HFFc6 (cell line): ENCODE measurements around the gene FLT3LG. TPM values are rescaled to one million over a fixed set of nuclear protein-coding genes. Genes with fewer than 3 reads are reported as not detected.
A peak's percentile ranks its signal among the peaks of the same experiment; 100 is the strongest.

Source experiments
- DNase-seq: peaks from one replicate; pipeline ENCODE4 v3.0.0-alpha.2; 2018
- H3K27ac Mint-ChIP-seq: 2 replicates; pipeline ENCODE4 v1.8.0; 2020; ENCODE audit warnings: mild to moderate bottlenecking, mixed read lengths
- H3K27me3 Mint-ChIP-seq: 2 replicates; pipeline ENCODE4 v1.8.0; 2021; ENCODE audit warnings: mild to moderate bottlenecking, moderate library complexity, mixed read lengths; ENCODE audit not compliant: insufficient read depth
- H3K36me3 Mint-ChIP-seq: 2 replicates; pipeline ENCODE4 v1.8.0; 2021; ENCODE audit warnings: low read depth, mixed read lengths
- H3K4me1 Mint-ChIP-seq: 2 replicates; pipeline ENCODE4 v1.8.0; 2020; ENCODE audit warnings: low read depth, mixed read lengths
- H3K4me3 Mint-ChIP-seq: 2 replicates; pipeline ENCODE4 v1.8.0; 2020; ENCODE audit warnings: mild to moderate bottlenecking, moderate library complexity, mixed read lengths
- H3K9me3 Mint-ChIP-seq: 2 replicates; pipeline ENCODE4 v1.8.0; 2020; ENCODE audit warnings: mild to moderate bottlenecking, mixed read lengths
- total RNA-seq, 6 experiments: library from RNA; stranded (reverse); fragmentation: NEBNext Ultra II Directional; extraction: Animal tissue kit (Norgen Biotek cat#: 25700); gene quantifications; 2 replicates in 1 of 6; 3 replicates in 5 of 6; pipeline ENCODE4 v1.2.3, GENCODE V29; 2021
- TF ChIP-seq, protein P1 (sequence below): fragments of 200-600 bp; sonication (generic); IDR thresholded peaks from 2 replicates; pipeline ENCODE4 v1.5.0; 2021; ENCODE audit warnings: antibody characterized with exemption, mild to moderate bottlenecking

Gene FLT3LG
- total RNA-seq, 6 experiments from 2014 or later, result 4.9 to 12.5 (median 9.4) TPM

DNA sequence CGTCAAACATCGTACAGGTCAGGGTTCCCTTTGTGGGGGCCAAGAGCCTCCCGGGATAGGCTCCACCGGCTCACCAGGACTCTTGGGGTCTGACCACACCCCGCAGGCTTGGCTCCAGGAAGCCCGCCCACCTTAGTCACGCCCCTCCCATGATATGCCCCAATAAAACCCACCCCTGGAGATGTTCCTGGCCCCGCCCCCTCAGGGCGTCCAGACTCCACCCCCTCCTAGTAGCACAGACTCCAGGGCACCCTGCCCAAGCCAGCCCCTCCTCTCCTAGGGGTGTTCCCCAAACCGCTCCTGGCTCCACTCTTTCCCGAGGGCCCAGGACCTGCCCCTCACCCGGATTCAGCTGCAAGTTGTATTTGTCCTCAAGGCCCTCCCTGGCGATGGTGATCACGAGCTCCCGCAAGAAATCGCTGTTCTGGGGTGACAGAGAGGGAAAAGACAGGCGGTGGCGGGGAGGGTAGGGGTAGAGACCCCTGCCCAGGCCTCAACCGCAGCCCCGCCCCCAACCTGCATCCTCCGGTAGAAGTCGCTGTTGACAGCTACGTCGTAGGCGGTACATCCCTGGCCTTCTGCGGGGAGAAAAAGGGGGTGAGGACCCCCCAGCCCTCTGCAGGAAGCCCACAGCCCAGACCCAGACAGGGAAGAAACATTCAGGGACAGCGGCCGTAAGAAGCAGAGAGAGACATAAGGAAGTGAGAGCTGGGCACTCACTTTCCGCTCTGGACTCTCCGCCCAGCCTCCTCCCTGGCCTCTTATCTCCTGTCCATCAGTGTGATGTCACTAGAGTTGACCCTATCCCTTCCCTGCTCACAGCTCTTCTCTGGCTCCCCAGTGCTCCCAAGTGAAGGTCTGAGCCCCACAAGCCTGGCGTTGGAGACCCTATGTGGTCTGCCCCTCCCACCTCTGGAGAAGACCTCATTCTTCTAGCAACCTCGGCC lies 26.3 kb upstream of the FLT3LG start:
- DNase-seq, result no peak
- Mint-ChIP-seq H3K36me3 (peaks cover 18% of the 10 kb centered on the region; the same call in 1 of the 2 replicates), H3K4me3 (no peak overlapping the region), H3K4me1 (peaks cover 29% of the 10 kb centered on the region), H3K27me3 (no peaks in the 10 kb centered on the region; the same call in 1 of the 2 replicates), H3K27ac (no peak overlapping the region), H3K9me3 (no peaks in the 10 kb centered on the region)
- TF ChIP-seq, protein P1, sequence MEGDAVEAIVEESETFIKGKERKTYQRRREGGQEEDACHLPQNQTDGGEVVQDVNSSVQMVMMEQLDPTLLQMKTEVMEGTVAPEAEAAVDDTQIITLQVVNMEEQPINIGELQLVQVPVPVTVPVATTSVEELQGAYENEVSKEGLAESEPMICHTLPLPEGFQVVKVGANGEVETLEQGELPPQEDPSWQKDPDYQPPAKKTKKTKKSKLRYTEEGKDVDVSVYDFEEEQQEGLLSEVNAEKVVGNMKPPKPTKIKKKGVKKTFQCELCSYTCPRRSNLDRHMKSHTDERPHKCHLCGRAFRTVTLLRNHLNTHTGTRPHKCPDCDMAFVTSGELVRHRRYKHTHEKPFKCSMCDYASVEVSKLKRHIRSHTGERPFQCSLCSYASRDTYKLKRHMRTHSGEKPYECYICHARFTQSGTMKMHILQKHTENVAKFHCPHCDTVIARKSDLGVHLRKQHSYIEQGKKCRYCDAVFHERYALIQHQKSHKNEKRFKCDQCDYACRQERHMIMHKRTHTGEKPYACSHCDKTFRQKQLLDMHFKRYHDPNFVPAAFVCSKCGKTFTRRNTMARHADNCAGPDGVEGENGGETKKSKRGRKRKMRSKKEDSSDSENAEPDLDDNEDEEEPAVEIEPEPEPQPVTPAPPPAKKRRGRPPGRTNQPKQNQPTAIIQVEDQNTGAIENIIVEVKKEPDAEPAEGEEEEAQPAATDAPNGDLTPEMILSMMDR, result no peak

DNA sequence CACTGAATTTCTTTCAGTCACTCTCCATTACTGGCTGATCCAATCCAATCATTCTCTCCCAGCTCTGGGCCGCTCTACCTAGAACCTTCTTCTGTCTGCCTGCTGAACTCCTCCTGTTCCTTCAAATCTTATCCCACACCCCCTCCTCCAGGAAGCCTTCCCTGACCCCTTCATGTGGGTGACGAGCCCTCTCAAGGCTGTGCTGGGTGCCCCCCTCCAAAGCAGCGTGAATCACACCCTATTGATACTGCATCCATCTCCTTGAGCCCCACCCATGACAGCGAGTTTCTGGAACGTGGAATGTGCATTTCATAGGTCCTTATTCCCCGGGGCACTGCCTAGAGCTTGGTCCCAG lies 25.6 kb upstream of the FLT3LG start:
- Mint-ChIP-seq H3K27ac (no peak overlapping the region), H3K4me1 (peaks cover 34% of the 10 kb centered on the region), H3K9me3 (no peaks in the 10 kb centered on the region), H3K36me3 (peaks cover 18% of the 10 kb centered on the region; the same call in 1 of the 2 replicates), H3K4me3 (no peak overlapping the region), H3K27me3 (no peaks in the 10 kb centered on the region; the same call in 1 of the 2 replicates)
- DNase-seq, result no peak
- TF ChIP-seq, protein P1, result no peak

DNA sequence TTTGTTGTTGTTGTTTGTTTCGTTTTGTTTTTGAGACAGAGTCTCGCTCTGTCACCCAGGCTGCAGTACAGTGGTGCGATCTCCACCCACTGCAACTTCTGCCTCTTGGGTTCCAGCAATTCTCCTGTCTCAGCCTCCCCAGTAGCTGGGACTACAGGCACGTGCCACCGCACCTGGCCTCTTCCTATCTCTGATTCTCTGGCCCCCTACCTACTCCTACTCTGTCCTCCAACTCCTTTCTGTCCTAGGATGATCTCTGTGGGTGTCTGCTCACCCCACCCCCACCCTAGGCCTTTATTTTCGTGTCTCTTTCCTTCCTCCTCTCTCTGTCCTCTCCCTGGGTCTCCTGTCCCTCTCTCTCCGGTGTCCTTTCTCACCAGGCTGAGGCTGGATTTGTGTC lies 23.6 kb upstream of the FLT3LG start:
- peak overlapping the region; percentile 95 for H3K4me3 Mint-ChIP-seq
- peaks cover 18% of the 10 kb centered on the region; the same call in 1 of the 2 replicates for H3K36me3 Mint-ChIP-seq
- no peaks in the 10 kb centered on the region; the same call in 1 of the 2 replicates for H3K27me3 Mint-ChIP-seq
- H3K27ac Mint-ChIP-seq, result no peak overlapping the region
- no peaks in the 10 kb centered on the region for H3K9me3 Mint-ChIP-seq
- H3K4me1 Mint-ChIP-seq, result peaks cover 27% of the 10 kb centered on the region
- no peak for DNase-seq
- TF ChIP-seq, protein P1, result no peak

DNA sequence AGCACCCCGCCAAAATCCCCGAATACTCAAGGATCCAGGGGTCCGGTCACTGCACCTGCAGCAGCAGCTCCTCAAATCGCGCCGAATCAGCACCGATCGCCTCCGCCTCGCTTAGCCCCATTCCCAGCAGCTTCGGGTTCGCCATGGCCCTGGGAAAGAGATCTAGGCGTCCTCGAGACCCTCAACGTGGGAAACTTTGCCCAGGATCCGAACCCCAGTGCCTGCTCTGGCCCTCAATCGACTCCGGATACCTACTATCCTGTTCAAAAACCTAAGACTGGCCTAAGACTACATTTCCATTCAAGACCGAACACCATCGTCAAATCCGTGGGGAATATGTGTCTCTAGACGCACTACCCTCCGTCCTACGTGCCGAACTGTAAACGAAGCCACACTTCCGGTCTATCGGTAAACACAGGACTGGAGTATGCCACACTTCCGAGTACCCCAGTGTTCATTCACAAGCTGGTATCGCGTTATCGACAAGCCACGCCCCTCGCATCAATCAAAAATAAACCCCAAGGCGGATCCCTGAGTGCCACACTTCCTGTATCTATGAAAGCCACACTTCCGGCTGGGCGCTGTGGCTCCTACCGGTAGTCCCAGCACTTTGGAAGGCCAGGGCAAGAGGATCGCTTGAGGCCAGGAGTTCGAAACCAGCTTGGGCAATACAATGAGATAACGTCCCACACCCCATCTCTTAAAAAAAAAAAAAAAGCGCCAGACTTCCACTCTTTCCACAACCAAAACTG lies 22.4 kb upstream of the FLT3LG start, which contains the start of gene PIH1D1:
Gene PIH1D1 (minus strand): TSS at position 385 of the 752 bp plus-strand sequence. CDS start 240 bp downstream, at position 145.
- H3K27me3 Mint-ChIP-seq, result no peaks in the 10 kb centered on the region; the same call in 1 of the 2 replicates
- peak within 1 kb of the TSS; percentile 99 for H3K27ac Mint-ChIP-seq
- TF ChIP-seq, protein P1, result no peak; the same call in 1 of the 2 replicates
- peak; percentile 99 for DNase-seq
- peak within 1 kb of the TSS; percentile 95 for H3K4me3 Mint-ChIP-seq
- H3K9me3 Mint-ChIP-seq, result no peaks in the 10 kb centered on the region
- H3K36me3 Mint-ChIP-seq, result peaks cover 12% of the 10 kb centered on the region; the same call in 1 of the 2 replicates
- H3K4me1 Mint-ChIP-seq, result peaks cover 35% of the 10 kb centered on the region

DNA sequence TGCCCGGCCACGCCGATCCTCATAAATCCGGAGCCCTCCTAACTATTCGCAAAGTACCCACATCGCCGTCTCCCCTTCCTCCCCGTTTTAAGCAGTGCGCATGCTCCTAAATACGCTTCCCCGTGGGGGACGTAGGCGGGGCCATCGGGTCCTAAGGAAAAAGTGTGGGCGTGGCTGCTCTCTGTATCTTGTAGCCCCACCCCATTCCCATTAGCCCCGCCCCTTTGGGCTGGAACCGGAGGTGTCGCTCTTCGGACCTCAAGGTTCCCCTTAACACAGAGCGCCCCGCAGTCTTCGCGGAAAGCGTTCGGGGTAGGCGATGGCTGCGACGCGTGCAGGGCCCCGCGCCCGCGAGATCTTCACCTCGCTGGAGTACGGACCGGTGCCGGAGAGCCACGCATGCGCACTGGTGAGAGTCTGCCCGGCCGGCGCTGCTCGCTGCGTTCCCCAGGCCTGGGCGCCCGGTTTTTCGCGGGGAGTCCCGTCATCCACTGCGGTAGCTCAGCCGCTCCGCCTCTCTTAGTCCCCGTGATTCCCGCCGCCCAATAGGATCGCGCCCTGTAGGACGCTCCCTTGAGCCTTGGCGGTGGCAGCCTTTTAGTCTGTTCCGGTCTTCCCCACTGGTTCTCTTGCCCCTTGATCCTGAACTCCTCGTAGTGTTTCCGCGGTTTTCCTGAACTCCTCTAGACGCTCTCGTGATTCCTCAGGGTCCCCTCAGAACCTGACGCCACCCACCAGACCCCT lies 20.8 kb upstream of the FLT3LG start, which contains the start of gene ALDH16A1:
Gene ALDH16A1 (plus strand): TSS at position 213 of the 744 bp plus-strand sequence. CDS start 107 bp downstream, at position 320.
- H3K9me3 Mint-ChIP-seq, result no peaks in the 10 kb centered on the region
- H3K36me3 Mint-ChIP-seq, result peaks cover 8% of the 10 kb centered on the region; the same call in 1 of the 2 replicates
- TF ChIP-seq, protein P1, result no peak
- peak within 1 kb of the TSS; percentile 95 for H3K4me3 Mint-ChIP-seq
- H3K27ac Mint-ChIP-seq, result peak within 1 kb of the TSS; percentile 99
- DNase-seq, result peak; percentile 96
- H3K27me3 Mint-ChIP-seq, result no peaks in the 10 kb centered on the region; the same call in 1 of the 2 replicates
- H3K4me1 Mint-ChIP-seq, result peaks cover 34% of the 10 kb centered on the region
